ENCODE measurements around the gene EPHA7.

- TF ChIP-seq GABPA (IDR thresholded peaks at IDR 0.05; ENCODE audit: low read depth) (no peak), EP300 (IDR thresholded peaks at IDR 0.05; ENCODE audit: borderline replicate concordance in 1 of 2, low read depth in 1 of 2, low read length in 1 of 2) (no peak), CTCF (IDR thresholded peaks at IDR 0.05) (no peak), FOXM1 (IDR thresholded peaks at IDR 0.05; ENCODE audit: low read depth) (no peak), MAX (IDR thresholded peaks at IDR 0.05; ENCODE audit: low read depth) (no peak), TAF1 (IDR thresholded peaks at IDR 0.05; ENCODE audit: borderline replicate concordance, low read depth, low read length) (no peak), RAD21 (IDR thresholded peaks at IDR 0.05; ENCODE audit: low read length) (no peak), CHD2 (IDR thresholded peaks at IDR 0.05; ENCODE audit: low read length, partially characterized antibody) (no peak), YY1 (IDR thresholded peaks at IDR 0.05; ENCODE audit: low read depth) (no peak), MXI1 (IDR thresholded peaks at IDR 0.05; ENCODE audit: low read depth, low read length) (no peak), USF2 (IDR thresholded peaks at IDR 0.05; ENCODE audit: borderline replicate concordance, low read depth, low read length) (no peak)
Measured at GRCh38 chr6:93344333-93344835, 75.0 kb downstream of the EPHA7 start.

Measured in SK-N-SH (cell line).